ENCODE results near the gene WDR33.
"Not testable (repeated sequence)": the region's sequence is repeated elsewhere in the genome, so short reads cannot be mapped to it uniquely, and the experiment has no call there.

The WDR33 gene

DNA sequence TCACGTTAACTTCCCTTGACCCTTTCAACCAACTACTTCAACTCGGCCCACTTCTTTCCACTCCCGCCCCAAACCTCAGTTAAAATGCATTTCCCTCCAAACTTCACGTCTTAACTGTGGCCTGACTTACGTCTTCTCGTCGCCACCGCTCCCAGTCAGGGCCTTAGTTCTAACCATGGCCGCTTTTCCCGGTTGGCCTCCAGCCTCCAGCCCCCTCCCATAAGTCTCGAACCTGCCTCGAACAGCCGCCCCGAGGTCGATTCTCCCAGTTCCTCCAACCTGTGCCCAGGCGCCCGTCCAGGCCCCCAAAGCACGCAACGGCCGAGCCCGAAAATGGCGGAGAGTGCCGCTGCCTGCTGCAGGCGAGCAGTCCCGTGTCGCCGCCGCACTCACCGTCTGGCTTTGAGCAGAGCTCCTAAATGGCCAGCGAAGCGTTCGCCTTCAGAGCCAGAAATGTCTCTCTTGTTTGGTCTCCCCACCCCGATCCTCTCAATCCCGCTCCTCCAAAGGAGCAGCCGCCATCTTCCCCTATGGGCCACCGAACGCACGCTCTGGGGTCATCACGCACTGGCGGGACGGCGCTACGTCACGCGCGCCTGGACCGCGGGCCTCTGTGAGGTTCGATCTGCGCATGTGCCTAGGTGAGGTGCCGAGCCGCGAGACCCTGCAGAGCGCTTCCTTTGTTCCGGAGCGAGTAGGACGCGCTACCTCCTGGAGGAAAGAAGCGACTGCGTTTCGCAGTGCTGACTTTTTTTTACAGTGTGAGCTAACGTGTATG lies at the start of gene WDR33:
Gene WDR33, minus strand, starts transcription at position 553 of the 778 bp plus-strand sequence. CDS start 40,190 bp downstream, outside the sequence.
- peak; percentile 82 for DNase-seq (ENCODE audit: low read depth, low spot score)

DNA sequence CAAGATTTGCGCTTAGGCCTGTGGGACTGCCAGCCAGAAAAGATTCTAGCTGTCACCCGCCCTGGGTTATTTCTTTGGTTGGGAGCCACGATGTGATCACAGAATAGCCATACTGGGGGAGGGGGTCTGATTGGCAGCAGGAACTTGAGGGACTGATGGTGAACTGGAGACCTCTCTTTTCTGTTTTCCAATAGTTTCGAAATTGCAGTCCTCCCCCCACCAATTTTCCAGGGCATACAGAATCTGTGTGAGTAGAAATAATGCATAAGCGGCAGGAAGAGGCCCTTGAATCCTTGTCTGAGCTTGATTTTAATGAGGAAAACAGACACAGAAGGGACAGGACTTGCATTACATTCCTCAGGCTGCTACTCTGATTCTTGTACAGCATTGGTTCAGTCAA lies 49.2 kb upstream of the WDR33 start:
- no peak for DNase-seq (ENCODE audit: low read depth, low spot score)

DNA sequence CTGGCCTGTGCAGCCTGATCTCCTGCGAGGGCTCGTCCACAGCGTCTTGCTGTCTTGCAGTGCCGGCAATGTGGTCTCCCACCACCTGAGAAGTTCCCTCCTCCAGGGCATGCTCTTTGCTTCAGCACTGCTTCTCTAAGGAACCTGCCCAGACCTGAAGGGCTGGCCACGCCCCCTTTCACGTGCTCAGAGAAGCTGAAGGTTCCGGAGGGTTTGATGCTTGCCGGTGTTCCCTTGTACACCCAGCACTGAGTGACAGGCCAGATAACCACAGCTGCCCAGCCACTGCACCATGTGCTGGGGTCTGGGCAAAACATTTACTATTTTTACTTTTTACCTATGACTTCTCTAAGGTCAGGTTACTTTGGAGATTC lies 48.7 kb upstream of the WDR33 start:
- DNase-seq (ENCODE audit: low read depth, low spot score), result peak; percentile 76

DNA sequence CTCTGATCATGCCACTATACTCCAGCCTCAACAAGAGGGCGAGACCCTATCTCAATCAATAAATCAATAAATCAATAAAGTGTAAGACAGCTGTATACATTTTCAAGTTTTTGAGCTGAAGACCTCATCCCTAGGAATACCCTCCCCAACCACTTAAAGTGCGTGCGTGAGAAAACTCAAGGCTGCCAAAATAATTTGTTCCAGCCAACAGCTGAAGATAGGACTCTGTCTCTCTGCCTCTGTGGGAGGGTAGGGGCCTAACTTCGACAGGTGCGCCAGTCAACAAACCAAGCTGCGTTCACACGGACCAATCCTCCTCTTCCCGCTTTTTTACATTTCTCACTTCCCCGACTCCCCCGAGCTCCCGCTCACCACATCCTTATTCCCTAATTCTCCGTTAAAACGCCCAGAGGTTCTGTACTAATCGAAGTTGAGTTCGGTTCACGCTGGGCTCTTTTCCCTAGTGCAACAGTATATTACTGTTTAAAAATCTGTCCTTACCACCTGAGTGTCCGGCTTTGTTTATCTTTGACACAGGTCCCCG lies 46.4 kb upstream of the WDR33 start:
- peak; percentile 17 for DNase-seq (ENCODE audit: low read depth, low spot score)

DNA sequence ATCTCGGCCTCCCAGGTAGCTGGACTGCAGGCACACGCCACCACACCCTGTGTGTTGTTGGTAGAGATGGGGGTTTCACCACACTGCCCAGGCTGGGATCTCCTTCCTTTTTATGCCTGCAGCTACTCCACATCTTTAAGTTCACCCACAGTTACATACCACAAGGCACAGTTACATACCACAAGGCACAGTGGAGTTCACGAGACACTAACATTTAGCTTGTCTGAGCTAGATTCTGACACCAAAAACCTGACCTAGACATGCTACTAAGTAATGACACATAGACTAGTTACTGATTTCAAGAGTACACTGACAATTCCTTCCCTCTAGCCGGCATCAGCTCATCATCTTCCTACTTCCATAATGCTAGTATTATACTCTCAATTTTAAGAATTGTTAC lies 42.7 kb upstream of the WDR33 start:
- no peak for DNase-seq (ENCODE audit: low read depth, low spot score)

DNA sequence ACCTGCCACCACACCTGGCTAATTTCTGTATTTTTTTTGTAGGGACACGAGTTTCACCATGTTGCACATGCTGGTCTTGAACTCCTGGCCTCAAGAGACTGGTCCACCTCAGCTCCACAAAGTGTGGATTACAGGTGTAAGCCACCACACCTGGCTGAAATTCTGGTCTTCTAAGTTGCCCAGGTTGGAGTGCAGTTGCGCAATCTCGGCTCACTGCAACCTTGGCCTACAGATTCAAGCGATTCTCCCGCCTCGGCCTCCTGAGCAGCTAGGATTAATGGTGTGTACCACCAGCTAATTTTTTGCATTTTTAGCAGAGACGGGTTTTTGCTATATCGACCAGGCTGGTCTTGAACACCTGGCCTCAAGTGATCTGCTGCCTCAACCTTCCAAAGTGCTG lies 41.4 kb upstream of the WDR33 start:
- no peak for DNase-seq (ENCODE audit: low read depth, low spot score)

DNA sequence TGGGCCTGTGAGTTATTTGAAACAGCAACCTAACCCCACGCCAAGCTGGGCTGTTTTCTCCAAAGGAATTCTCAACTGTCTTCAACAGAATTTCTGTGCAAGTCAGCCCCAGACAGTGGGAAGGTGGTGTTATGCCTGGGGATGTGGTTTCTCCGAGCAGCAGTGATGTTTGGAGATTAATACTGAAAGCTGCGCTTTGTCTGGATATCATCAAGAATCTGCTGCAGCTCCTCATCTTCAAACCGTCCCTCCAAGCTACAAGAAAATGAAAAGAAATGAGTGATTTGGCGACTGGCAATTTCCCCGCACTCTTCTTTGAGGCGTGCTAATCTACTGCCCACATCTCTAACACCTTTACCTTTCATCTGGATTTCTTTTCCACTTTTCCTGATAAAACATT lies 37.0 kb upstream of the WDR33 start:
- no peak for DNase-seq (ENCODE audit: low read depth, low spot score)

DNA sequence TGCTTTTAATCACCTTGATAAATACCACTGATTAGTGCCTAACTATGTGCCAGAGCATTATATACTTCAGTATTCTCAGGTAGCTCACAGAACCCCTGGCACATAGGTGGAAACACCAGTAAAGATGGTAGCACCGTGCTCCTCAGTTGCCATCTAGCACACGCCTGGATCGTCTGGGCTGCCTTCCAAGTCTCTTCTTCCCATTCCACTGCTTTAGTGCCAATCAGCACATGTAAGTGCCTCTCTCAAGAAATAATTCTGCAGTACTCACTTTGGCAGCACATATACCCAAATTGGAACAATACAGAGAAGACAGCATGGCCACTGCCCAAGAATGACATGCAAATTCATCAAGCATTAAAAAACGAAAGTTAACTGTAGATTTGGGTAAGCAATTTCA lies 34.0 kb upstream of the WDR33 start:
- DNase-seq (ENCODE audit: low read depth, low spot score), result no peak

DNA sequence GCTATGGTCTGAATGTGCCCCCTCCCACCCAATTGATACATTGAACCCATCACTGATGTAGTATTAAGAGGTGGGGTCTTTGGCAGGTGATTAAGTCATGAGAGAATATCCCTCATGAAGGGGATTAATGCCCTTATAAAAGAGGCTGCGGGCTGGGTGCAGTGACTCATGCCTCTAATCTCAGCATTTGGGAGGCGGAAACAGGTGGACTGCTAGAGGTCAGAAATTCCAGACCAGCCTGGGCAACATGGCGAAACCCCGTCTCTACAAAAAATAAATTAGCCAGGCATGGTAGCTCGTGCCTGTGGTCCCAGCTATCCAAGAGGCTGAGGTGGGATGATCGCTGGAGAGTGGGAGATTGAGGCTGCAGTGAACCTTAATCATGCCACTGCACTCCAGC lies 32.7 kb upstream of the WDR33 start:
- no peak for DNase-seq (ENCODE audit: low read depth, low spot score)

DNA sequence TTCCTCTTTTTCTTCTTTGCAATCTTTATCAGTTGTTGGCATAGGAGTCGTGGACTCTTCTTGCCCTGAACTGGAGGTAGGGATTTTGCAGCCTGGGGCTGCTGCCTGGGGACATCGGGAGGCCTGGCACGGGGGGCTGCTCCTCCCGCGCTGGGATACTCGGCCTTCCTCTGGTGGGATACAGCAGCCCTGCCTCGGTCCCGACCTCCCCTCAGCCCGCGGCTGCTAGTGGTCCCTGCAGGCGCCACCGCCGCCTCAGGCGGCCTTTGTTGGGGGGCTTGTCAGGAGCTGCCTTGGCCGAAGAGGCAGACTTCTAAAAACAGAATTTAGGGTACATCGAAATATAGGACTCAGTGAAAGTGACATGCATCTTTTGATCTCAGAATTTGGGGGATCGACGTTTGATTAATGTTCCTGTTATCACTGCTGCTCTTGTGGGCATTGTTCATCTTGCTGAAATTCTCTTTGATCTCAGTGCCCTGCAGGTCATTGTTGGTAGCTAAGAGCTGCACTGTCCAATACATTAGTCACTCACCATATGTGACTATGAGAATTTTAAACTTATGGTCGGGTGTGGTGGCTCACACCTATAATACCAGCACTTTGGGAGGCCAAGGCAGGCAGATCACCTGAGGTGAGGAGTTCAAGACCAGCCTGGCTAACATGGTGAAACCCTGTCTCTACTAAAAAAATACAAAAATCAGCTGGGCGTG lies 30.7 kb upstream of the WDR33 start:
- no peak for DNase-seq (ENCODE audit: low read depth, low spot score)

DNA sequence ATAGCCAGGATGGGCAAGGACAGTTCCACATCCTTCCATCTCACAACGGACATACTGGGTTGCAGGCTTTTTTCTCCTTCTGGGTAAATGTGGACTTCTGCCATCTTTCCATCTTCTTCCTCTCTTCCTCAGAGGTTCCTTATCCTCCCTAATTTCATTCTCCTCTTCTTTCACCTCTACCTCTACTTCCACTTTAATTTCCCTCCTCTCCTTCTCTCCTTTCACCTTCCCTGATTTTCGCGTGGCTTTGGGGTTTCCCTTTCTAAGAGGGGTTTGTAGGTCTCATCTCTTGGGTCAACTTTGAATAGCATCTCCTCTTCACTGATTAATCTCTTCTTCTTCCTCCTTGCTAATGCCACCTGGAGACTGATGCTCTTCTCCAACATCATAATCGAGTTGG lies 29.9 kb upstream of the WDR33 start:
- no peak for DNase-seq (ENCODE audit: low read depth, low spot score)

DNA sequence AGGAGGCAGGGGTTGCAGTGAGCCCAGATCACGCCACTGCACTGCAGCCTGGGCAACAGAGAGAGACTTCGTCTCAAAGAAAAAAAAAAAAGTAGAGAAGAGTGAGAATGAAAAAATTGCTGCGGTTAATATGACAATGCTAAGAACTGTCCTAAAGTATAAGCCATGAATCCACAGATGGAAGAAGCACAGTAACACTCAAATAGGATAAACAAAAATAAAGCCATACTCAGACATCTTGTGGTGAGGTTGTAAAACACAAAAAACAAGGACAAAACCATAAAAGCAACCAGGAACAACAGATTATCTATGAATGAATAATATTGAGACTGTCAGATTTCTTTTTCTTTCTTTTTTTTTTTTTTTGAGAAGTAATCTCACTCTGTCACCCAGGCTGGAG lies 24.0 kb upstream of the WDR33 start:
- DNase-seq (ENCODE audit: low read depth, low spot score), result no peak

DNA sequence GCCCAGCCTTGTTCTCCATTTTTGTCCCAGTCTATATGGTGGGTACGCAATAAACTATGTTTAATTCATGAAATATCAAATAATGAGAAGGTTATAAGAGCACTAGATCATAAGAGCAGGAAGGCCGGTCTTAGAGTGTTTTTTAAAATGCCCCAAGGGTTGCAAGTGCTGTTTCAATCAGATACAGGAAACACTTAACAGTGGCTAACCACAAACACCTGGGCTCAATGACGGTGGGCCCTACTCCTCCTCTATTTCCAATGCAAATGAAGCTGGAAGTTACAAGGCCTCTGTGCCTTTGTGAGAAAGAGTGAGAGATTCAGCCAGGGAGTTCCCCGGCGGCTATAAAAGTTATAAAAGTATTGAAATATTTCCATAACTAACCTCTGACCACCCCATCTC lies 18.9 kb upstream of the WDR33 start:
- peak; percentile 48 for DNase-seq (ENCODE audit: low read depth, low spot score)

DNA sequence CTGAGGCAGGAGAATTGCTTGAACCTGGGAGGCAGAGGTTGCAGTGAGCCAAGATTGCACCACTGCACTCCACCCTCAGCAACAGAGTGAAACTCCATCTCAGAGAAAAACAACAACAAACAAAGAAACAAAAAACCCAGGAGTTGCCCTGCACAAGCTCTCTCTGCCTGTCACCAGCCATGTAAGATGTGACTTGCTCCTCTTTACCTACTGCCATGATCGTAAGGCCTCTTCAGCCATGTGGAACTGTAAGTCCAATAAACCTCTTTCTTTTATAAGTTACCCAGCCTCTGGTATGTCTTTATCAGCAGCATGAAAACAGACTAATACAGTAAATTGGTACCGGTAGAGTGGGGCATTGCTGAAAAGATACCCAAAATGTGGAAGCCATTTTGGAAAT lies 15.7 kb upstream of the WDR33 start:
- not testable (repeated sequence) for DNase-seq (ENCODE audit: low read depth, low spot score)

DNA sequence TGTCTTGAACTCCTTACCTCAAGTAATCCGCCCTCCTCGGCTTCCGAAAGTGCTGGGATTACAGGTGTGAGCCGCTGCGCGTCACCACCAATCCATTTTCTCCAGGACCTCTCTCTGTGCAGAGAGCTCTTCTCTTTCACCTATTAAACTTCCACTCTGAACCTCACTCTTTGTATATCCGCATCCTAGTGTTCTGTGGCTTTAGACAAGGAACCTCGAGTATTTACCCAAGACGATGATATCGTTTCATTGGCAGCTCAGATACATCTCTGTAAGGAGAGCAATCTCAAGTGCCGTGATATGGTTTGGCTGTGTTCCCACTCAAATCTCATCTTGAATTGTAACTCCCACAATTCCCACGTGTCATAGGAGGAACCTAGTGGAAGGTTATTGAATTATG lies 15.1 kb upstream of the WDR33 start:
- no peak for DNase-seq (ENCODE audit: low read depth, low spot score)

DNA sequence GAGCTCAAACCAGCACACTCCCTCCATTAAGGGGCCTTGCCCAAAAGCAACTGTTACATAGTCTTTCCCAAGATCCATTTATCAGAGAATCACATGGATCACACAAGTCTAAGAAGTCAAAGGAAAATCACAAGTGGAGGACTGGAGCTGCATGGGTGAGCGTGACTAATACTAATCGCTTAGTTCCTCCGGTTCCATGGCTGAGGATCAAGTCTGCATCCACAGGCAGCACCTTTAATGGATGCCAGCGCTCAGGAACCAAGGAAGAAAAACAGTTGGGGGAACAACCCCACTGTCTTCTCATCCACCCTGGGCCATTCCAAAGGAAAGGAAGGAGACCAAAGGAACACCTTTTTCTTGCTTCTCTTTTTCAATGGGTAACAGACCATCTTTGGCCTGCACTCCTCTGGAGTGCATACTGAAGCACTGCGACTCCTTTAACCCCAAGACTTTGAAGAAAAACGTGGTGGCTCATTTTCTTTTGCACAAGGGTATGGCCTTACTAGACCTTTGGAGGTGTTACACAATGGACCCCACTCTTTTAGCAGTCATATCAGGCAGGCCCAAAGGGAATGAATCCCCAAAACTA lies 9.2 kb upstream of the WDR33 start:
- no peak for DNase-seq (ENCODE audit: low read depth, low spot score)

DNA sequence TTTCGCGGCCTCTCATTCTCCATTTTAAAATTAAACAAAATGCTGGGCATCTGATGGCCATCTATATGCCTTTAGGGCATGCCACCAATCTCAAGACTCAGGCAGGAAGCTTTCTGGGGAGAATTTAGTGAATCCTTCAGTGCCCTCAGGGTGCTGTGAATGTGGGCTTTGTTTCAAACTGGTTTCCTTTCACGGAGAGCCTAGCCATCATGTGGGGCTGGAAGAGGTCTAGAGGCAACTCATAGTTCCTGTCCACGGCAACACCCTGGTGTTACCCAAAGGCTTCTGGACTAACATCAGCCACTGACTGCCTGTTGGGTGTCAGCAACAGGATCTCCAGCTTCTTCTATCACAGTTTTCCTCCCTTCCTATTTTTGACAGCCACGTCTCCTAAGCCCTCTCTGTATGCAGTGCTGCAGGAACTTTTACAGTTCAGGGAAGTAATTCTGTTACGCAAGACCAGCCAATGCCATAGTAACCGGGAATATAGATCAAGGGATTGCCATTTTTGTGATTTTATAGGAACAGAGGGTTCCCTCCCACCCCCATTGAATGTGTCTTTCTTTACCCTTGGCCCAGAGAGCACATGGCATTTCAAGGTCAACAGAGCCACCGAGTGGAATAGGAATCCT lies 7.9 kb upstream of the WDR33 start:
- DNase-seq (ENCODE audit: low read depth, low spot score), result no peak

DNA sequence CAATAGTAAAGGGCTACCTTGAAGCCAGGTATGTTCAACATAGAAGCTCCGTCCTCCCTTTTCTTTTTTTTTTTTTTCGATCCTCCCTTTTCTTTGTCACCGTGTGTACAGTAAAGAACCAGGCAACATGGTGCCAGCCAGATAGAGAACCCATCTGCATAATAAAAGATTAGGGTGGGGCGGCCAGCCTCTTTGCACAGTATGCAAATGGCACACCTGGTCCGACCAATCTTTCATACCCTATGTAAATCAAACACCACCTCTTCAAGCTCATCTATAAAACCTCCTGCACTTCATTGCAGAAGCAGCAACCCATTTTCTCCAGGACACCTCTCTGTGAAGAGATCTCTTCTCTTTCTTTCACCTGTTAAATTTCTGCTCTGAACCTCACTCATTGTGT lies 7.3 kb upstream of the WDR33 start:
- DNase-seq (ENCODE audit: low read depth, low spot score), result no peak

DNA sequence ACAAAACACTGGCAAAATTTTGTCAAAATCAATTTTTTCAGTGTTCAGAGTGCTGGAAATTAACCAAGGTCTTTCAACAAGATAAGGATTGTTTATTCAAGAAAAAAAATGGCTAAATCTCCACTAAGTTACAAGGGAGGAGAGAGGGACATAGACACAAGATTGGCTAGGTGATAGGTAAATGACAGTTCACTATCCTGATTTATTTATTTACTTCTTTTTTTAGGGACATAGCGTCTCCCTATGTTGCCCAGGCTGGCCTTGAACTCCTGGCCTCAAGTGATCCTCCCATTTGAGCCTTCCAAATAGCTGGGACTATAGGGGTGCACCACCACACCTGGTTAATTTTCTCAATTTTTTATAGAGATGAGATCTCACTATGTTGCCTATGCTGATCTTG lies 3.7 kb upstream of the WDR33 start:
- no peak for DNase-seq (ENCODE audit: low read depth, low spot score)

DNA sequence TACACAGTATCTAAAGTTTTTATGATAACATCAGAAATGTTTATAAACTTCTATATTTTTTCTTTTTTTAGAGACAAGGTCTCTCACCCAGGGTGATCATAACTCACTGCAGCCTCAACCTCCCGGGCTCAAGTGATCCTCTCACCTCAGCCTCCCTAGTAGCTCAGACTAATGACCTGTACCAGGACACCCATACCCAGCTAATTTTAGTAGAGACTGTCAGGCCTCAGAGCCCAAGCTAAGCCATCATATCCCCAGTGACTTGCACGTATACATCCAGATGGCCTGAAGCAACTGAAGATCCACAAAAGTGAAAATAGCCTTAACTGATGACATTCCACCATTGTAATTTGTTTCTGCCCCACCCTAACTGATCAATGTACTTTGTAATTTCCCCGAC lies 1.5 kb upstream of the WDR33 start:
- DNase-seq (ENCODE audit: low read depth, low spot score), result not testable (repeated sequence)

DNA sequence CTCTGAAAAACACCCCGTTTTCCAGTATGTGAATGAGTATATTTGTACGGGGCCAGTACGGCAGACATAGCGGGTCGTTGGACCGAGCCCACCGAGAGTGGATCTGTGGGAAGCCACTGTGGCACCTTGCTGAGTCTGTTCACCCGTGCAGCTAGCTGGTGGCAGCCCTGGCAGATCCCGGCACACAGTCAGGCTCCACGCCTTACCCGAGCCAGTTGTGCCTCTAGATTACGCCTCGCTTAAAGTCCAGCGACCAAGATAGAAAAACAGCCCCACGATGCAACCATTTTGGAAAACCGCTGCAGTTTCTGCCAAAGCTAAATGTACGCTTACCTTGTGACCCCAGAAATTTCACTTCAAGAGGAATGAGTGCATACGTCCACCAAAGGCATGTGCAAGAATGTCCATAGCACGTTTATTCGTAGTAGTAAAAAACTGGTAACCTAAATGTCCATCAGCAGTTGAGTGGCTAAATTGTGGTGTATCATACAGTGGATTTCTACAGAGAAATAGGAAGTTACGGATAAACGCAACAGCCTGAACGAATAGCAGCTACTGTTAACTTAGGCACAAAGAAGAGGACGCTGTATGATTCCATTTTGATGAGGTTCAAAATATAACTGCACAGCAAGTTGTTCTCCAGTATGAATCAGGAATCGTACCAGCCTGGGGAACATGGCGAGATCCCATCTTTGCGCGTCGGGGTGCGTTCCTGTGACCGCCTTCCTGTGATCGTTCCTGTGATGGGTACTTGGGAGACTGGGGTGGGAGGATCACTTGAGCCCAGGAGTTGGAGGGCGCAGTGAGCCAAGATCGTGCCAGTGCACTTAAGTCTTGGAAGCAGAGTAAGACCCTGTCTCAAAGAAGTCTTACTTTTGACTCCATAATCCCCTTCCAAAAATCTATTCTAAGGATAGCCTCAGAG lies 688 bp upstream of the WDR33 start:
- DNase-seq (ENCODE audit: low read depth, low spot score), result no peak

Measured in iPS DF 19.7 (cell line).